ENCODE measurements around the gene MSLN.

DNA sequence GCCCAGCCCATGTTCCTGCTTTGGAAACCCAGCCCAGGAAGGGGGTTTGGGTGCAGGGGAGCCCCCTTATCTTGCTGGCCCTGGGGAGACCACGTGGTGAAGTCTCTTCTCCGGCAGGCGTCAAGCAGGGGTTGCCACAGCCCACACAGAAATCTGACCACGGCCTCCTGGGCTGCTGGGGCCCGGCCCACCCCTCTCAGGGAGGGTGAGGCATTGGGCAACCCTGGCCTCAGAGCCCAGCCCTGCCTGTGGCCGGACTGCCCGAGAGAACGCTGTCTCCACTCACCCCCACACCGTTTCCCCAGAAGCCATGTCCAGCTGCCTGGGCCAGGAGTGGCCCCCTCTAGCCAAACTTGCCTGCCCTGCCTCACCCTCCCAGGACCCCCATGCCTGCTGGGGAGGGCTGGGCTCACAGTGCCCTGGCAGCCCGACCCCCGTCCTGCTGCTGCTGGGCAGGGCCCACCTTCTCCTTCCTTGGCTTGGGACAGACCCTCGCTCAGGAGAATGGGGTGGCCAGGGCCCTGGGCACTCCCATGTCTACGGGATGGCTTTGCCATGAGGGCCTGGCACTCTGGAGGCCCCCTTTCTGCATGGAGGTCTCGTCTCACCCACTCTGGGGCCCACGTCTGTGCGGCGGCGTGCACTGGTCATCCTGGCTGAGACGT lies 20.9 kb downstream of the MSLN start:
- no peak for TF ChIP-seq POLR2AphosphoS5 (IDR thresholded peaks at IDR 0.05; ENCODE audit: low read depth)
- TF ChIP-seq, protein P1, sequence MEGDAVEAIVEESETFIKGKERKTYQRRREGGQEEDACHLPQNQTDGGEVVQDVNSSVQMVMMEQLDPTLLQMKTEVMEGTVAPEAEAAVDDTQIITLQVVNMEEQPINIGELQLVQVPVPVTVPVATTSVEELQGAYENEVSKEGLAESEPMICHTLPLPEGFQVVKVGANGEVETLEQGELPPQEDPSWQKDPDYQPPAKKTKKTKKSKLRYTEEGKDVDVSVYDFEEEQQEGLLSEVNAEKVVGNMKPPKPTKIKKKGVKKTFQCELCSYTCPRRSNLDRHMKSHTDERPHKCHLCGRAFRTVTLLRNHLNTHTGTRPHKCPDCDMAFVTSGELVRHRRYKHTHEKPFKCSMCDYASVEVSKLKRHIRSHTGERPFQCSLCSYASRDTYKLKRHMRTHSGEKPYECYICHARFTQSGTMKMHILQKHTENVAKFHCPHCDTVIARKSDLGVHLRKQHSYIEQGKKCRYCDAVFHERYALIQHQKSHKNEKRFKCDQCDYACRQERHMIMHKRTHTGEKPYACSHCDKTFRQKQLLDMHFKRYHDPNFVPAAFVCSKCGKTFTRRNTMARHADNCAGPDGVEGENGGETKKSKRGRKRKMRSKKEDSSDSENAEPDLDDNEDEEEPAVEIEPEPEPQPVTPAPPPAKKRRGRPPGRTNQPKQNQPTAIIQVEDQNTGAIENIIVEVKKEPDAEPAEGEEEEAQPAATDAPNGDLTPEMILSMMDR (conservative IDR thresholded peaks at IDR 0.05; ENCODE audit: low read depth in 2 of 2) = no peak
